H4 (cell line): ENCODE data around the gene PIP5K1A. TPM values are rescaled to one million over a fixed set of nuclear protein-coding genes. Genes with fewer than 3 reads are reported as not detected.
A peak's percentile ranks its signal among the peaks of the same experiment; 100 is the strongest.
"Not testable (repeated sequence)": the region's sequence is repeated elsewhere in the genome, so short reads cannot be mapped to it uniquely, and the experiment has no call there.

Experiments
- DNase-seq: peaks from one replicate; pipeline ENCODE4 v3.0.0-alpha.2; 2015; ENCODE audit warnings: low spot score
- total RNA-seq: library from RNA; depleted of rRNA; stranded (reverse); fragments of >200 nt; shearing (Covaris generic); gene quantifications from 2 replicates; pipeline ENCODE4 v1.2.3, GENCODE V29; 2014

PIP5K1A gene
- total RNA-seq, 1 experiment from 2014 or later, result 34.0 TPM

GRCh38 chr1:151254217-151255213, 56.2 kb downstream of the PIP5K1A start, which contains the start of gene PSMD4:
Gene PSMD4, plus strand, starts transcription at chr1:151254734. Its CDS starts 49 bp downstream, at chr1:151254783.
- peak; percentile 96 for DNase-seq

DNA sequence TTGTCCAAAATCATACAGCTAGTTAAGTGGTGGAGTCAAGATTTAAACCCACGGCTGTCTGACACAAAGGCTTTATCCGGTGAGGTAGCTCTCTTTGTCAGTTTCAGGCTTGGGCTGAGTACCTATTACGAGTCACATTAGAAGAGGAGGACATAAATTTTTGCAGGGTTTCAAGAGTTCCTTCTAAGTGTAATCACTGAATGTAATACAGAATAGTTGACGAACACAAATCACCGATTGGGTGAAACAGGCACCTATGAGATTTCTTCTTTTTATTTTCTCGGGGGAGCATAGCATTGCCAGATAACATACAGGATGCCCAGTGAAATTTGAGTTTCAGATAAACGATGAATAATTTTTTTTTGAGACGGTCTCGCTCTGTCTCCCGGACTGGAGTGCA, 57.0 kb downstream of the PIP5K1A start:
- no peak for DNase-seq

DNA sequence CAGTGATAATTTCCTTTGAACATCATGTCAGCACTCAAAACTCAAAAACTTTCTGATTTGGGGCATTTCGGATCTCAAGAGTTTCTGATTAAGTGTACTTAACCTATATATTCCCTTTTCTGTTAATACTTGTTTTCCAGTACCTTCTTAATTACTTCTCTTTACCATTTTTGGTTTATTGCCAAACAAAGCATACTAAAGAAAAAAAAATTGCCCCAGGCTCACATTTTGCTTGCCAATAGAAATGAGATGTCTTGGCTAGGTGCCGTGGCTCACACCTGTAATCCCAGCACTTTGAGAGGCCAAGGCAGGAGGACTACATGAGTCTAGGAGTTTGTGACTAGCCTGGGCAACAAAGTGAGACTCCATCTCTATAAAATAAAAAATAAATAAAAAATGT, 61.0 kb downstream of the PIP5K1A start:
- DNase-seq, result no peak

- DNase-seq, result no peak
These were observed 67.3 kb downstream of the PIP5K1A start for GRCh38 chr1:151265446-151266236.

- no peak for DNase-seq
These were observed 68.0 kb downstream of the PIP5K1A start for GRCh38 chr1:151266315-151266714.

- no peak for DNase-seq
These were observed 68.5 kb downstream of the PIP5K1A start for GRCh38 chr1:151266821-151267220.

- no peak for DNase-seq
These were observed 69.4 kb downstream of the PIP5K1A start for GRCh38 chr1:151267760-151268159.

GRCh38 chr1:151273924-151274466, 75.6 kb downstream of the PIP5K1A start:
- DNase-seq, result no peak

DNA sequence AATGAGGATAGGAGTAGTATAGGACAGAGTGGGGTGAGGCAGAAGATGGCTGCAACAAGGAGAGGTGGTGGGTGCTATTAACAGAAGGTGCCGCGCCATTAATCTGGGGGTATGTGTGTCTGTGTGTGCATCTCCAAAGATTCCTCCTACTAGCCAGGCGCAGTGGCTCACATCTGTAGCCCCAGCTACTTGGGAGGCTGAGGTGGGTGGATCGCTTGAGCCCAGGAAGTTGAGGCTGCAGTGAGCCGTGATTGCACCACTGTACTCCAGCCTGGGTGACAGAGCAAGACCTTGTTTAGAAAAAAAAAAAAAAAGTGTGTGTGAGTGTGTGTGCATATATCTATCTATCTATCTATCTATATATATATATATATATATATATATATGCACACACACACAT, 77.0 kb downstream of the PIP5K1A start:
- not testable (repeated sequence) for DNase-seq

DNA sequence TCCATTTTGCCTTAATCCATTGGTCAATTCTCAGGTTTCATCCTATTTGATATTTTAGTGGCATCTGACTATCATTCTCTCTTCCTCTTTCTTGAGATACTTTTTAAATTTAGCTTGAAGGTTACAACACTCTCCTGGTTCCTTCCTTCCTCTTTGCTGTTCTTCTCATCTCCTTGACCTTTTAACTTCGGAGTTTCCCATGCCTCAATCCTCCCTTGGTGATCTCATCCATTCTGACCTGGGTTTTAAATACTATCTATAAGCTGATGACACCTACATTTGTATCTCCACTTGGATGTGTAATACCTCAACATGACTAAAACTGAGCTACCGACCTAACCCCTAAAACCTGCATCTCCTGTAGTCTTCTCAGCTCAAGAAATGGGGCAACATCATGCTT, 78.9 kb downstream of the PIP5K1A start:
- DNase-seq, result no peak

DNA sequence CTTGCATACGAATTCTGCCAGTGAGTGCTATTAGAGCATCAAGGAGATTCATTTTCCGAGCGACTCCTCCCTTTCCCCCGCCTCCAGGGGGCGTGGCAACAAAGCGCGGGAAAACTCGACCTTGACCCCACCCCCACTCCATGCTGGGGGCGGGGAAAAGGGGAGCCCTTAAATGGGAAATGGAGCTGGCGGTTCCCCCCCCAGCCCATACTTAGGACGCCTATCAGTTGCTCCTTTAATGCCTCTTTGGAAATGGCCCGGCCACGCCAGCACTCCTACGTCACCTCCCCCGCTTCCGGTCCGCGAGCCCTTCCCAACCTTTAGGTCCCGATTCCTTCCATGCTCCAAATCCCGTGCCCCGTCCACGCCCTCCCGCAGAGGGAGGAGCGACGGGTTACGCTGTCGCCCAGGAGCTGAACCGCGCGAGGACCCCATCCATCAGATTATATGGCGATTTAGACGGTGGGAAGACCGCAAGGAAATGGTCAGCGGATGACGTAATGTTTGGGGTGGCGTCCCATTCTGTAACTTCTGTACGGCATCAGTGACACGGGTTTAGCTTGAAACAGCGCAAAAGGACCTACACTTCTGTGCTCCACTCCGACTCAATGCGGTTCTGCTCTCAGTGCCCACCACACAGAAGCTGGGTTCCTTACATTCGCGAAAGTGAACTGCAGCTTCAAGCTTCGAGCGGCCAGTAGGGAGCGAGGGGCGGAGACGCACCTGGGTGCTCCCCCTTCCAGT, 83.0 kb downstream of the PIP5K1A start:
- DNase-seq, result peak; percentile 95

DNA sequence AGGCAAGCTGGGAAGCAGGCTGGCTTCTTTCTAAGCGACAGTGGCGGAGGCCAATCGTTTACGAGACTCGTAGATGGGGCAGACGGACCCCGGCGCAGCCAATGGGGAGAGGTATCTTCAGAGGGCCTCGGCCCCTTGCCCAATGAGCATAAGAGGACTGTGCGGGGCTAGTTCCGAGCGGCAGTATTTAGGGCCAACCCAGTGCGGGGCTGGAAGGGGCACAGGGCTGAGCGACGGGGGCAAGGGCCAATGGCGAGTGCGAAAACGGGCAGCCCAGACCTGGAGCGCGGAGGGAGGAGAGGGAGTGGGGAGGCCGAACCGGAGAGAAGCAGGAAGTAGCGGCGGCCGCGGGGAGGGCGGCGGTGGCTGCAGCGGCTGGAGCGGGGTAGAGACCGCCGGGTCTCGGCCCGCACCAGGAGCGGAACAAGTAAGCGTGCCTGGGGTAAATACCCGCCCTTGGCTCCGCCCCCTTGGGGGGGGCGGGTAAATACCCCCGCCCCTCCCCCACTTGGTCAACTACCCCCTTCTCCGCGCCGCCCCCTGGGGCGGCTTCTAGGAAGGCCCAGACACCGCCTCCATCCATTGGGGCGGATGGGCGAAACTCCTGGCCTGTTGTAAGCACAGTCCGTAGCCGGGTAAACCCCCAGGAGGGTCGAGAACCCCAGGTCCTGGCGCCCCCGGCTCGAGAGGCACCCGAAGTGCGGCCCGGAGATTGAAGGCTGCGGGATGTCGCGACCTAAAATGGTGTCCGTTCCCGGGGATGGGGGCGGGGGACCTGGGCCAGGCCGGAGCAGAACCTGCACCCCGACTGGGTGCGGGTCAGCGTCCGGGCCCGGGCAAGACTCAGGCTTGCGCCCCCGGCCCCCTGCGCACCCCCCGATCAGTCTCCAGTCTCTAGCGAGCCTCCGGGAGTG, 83.9 kb downstream of the PIP5K1A start, which contains the start of gene ZNF687:
Gene ZNF687, plus strand, starts transcription at position 331 of the 914 bp plus-strand sequence. CDS start 3,993 bp downstream, outside the sequence.
- peak; percentile 100 for DNase-seq

DNA sequence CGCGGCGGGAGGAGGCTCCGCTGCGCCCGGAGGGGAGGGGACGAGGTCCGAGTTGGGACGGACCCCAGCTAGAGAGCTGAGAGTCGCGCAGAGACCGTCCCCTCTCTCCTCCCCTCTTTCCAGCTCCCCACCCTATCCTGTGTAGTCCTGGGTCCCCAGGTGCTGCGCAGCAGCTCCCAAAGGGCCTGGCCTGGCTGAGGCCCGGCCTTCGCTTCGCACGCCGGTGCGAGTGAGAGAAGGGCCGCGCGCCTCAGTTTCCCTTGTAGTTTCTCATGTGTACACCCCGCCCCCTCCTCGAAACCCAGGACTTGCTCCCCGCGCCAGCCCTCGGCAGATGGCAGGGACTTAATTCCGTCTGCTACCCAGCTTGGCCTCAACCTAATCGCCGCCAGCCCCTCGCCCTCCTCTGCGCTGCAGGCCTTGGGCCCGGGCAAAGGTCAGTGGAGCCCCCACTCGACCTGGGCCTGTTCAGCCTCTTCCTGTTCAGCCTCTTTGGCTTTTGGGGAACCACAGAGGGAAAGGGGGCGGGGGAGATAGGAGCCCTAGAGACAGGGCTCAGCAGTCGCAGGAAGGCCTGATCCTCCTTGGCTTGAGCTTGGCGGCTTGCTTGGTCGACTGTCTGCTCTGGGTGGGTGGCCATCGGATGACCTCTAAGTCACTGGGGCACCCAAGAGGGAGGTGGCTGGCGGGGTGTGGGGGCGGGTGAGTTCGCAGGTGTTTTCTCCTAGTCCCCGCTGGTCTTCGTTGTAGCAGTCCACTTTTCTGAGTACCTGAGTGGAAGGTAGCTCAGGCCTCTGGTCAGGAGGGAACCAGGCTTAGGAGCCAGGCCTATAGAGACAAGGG, 84.8 kb downstream of the PIP5K1A start:
- no peak for DNase-seq

DNA sequence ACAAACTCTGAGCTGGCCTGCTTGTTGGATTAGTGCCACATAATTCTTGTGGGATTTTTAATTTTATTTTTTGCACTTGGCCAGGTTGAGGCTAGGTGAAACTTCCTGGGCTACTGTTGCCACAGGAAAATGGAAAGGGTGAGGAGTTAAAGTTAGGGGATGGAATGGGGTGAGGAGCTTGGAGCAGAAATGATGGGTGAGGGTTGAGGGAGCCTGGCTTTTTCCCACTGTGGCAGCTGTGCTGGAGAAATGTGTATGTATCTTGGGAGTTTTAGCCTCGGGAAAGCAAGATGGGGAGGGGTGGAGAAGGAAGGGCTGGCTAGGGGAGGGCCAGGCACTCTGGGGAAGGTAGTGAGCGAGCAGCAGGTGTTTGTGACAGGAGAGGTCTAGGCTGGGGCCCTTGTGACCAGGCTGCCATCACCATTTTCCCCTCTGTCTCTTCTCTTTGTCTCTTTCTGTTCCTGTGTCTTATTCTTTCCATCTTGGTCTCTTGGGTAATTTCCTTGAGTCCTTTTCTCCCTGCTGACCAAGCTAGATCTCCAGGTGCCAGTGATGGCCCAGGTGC, 85.7 kb downstream of the PIP5K1A start:
- no peak for DNase-seq

- no peak for DNase-seq
These were observed 88.4 kb downstream of the PIP5K1A start for GRCh38 chr1:151286619-151287340.

GRCh38 chr1:151287341-151287699, 89.0 kb downstream of the PIP5K1A start:
- DNase-seq, result no peak

- no peak for DNase-seq
These were observed 89.6 kb downstream of the PIP5K1A start for GRCh38 chr1:151287767-151288500.

DNA sequence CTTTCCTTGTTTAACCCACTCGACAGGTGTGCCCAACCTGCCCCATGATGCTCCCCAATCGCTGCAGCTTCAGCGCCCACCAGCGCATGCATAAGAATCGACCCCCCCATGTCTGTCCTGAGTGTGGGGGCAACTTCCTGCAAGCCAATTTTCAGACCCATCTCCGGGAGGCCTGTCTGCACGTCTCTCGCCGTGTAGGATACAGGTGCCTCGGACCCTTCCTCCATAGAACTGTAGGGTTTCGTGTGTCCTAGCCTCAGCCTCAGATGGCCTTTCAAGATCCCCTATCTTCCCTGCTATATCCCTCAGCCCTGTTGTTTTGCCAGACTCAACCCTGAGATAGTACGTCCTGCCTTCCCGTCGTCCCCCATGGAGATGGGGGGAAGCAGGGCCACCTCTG, 90.2 kb downstream of the PIP5K1A start:
- no peak for DNase-seq
